ENCODE measurements around the gene UTS2R. TPM values are rescaled to one million over a fixed set of nuclear protein-coding genes. Genes with fewer than 3 reads are reported as not detected.
"Not testable (repeated sequence)": the region's sequence is repeated elsewhere in the genome, so short reads cannot be mapped to it uniquely, and the experiment has no call there.

The UTS2R gene
- total and polyA plus RNA-seq, 2 of the 4 experiments (the other 2 are of a cell fraction) = not detected

DNA sequence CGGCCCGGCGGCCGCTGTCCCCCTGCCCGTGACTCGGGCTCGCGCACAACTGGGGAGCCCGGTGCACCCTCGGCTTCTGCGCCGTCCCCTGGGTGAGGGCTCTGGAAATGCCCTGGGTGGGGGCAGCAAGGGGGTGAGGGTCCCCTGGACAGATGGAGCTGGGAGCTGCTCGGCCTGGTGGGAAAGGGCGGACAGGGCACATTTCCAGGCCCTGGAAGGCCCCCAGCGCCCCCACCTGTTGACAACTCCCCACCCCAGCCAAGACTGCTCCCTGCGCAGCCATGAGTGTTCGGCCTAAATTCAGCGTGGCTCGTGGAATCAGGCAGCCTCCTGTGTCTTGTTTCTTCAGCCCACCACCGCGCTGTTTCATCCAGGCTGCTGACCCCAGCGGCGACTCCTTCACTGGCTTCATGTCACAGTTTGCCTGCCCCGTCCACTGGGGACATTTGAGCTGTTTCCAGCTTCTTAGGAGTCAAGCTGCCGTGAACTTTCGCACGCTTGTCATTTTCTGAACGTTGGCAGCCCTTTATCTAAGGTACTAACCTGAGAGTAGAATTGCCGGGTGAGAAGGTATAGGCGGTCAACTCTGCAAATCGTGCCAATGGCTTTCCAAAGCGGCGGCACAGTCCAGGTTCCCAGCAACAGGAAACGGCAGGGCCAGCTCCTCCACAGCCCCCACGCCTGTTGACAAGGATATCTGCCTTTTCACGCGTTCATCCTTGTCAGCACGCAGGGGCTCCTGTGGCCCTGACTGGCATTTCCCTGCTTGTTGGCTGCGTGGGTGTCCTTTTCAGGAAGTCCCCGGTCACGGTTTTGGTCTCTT lies 895 bp downstream of the UTS2R start:
- CTCF ChIA-PET = no interaction called here
- dilution Hi-C loops (cut with HindIII; ENCODE audit: low sequenced_read_pairs, unreplicated experiment) = no loop called here
- Histone ChIP-seq H3K23ac (ENCODE audit: low read depth, low read length) (no peak overlapping the region), H4K91ac (ENCODE audit: insufficient read depth, low read depth, low read length) (no peak overlapping the region), H3K56ac (ENCODE audit: extremely low read depth, insufficient read depth, low read length) (no peak overlapping the region), H3K27me3 (ENCODE audit: control insufficient read depth, insufficient read depth, low read length) (peaks cover 65% of the 10 kb centered on the region), H2BK15ac (ENCODE audit: low read depth, low read length) (no peak overlapping the region), H2AK5ac (ENCODE audit: low read depth, low read length) (no peak overlapping the region), H3K4ac (ENCODE audit: low read depth, low read length) (no peak overlapping the region), H3K4me1 (ENCODE audit: control insufficient read depth, insufficient read depth, low read length) (no peaks in the 10 kb centered on the region), H2BK120ac (ENCODE audit: low read depth, low read length) (no peak overlapping the region), H4K20me1 (ENCODE audit: insufficient read depth, low read length) (no peaks in the 10 kb centered on the region), H3K4me2 (ENCODE audit: low read depth, low read length) (no peak overlapping the region), H2AK9ac (replicated peaks; ENCODE audit: low read depth, low read length, poor library complexity) (no peak overlapping the region), H3K18ac (ENCODE audit: low read depth, low read length) (no peak overlapping the region), H3K9me1 (ENCODE audit: insufficient read depth, low read length) (no peaks in the 10 kb centered on the region), H3K36me3 (ENCODE audit: control insufficient read depth, insufficient read depth, low read length) (no peaks in the 10 kb centered on the region), H3K4me3 (ENCODE audit: insufficient read depth, low read depth, low read length) (no peak overlapping the region), H2BK5ac (ENCODE audit: low read depth, low read length, poor library complexity, severe bottlenecking) (no peak overlapping the region), H3K79me1 (ENCODE audit: low read depth in 1 of 2, low read length in 2 of 2) (no peaks in the 10 kb centered on the region), H2AFZ (replicated peaks; ENCODE audit: low read length, poor library complexity) (peak overlapping the region; percentile 69), H3K9me3 (ENCODE audit: control insufficient read depth, insufficient read depth, low read length) (no peaks in the 10 kb centered on the region), H2BK20ac (ENCODE audit: low read depth, low read length) (no peak overlapping the region), H4K5ac (ENCODE audit: low read depth, low read length) (no peak overlapping the region), H3K14ac (replicated peaks; ENCODE audit: low read depth, low read length) (no peak overlapping the region), H3K9ac (ENCODE audit: low read depth, low read length) (no peak overlapping the region), H3K27ac (ENCODE audit: insufficient read depth, low read length) (no peak overlapping the region), H4K8ac (ENCODE audit: low read depth in 2 of 2, low read length in 2 of 2) (no peak overlapping the region)
- ATAC-seq (ENCODE audit: low read depth) (no peak), DNase-seq (no peak)
- POLR2A ChIA-PET (ENCODE audit: unreplicated experiment) = no interaction called here
- TF ChIP-seq MXI1 (IDR thresholded peaks at IDR 0.05; ENCODE audit: borderline replicate concordance, low read depth, low read length) = no peak
- TF ChIP-seq RFX5 (IDR thresholded peaks at IDR 0.05; ENCODE audit: low read depth, low read length) = no peak
- no peak for TF ChIP-seq MAFK (IDR thresholded peaks at IDR 0.05; ENCODE audit: low read depth, low read length)
- TF ChIP-seq CEBPB (IDR thresholded peaks at IDR 0.05; ENCODE audit: low read depth, low read length) = no peak
- no peak for TF ChIP-seq NFE2L2 (IDR thresholded peaks at IDR 0.05; ENCODE audit: low read depth, low read length)
- TF ChIP-seq SMC3 (IDR thresholded peaks at IDR 0.05; ENCODE audit: low read depth, low read length) = no peak
- no peak for TF ChIP-seq MAZ (IDR thresholded peaks at IDR 0.05; ENCODE audit: borderline replicate concordance, low read depth, low read length)
- no peak for TF ChIP-seq POLR2A (IDR thresholded peaks at IDR 0.05; ENCODE audit: low read depth, low read length)
- BruUV-seq (replicated peaks) = no TSS peak
- WGBS, 2 experiments (ENCODE audit: extremely low coverage in 2 of 2, insufficient read length in 1 of 2) = 32% methylated on average over 15 of the region's 41 CpGs; no CpG with 5 or more reads in 1 of the 2 experiments
- in situ Hi-C loops (cut with MboI; ENCODE audit: low sequenced_read_pairs) = no loop called here
- intact Hi-C loops (cut with micrococcal nuclease) = no loop called here

- dilution Hi-C loops (cut with HindIII; ENCODE audit: low sequenced_read_pairs, unreplicated experiment); H2AK9ac ChIP-seq (replicated peaks; ENCODE audit: low read depth, low read length, poor library complexity); H3K9ac ChIP-seq (ENCODE audit: low read depth, low read length); ATAC-seq (ENCODE audit: low read depth); DNase-seq; intact Hi-C loops (cut with micrococcal nuclease); BruUV-seq (replicated peaks); H3K18ac ChIP-seq (ENCODE audit: low read depth, low read length); H3K23ac ChIP-seq (ENCODE audit: low read depth, low read length); H3K4me2 ChIP-seq (ENCODE audit: low read depth, low read length); H3K4ac ChIP-seq (ENCODE audit: low read depth, low read length); H3K79me1 ChIP-seq (ENCODE audit: low read depth in 1 of 2, low read length in 2 of 2); H4K8ac ChIP-seq (ENCODE audit: low read depth in 2 of 2, low read length in 2 of 2); POLR2A ChIA-PET (ENCODE audit: unreplicated experiment); H2BK120ac ChIP-seq (ENCODE audit: low read depth, low read length); H4K91ac ChIP-seq (ENCODE audit: insufficient read depth, low read depth, low read length); H3K4me1 ChIP-seq (ENCODE audit: control insufficient read depth, insufficient read depth, low read length); H4K20me1 ChIP-seq (ENCODE audit: insufficient read depth, low read length); H3K4me3 ChIP-seq (ENCODE audit: insufficient read depth, low read depth, low read length); H3K56ac ChIP-seq (ENCODE audit: extremely low read depth, insufficient read depth, low read length); H3K36me3 ChIP-seq (ENCODE audit: control insufficient read depth, insufficient read depth, low read length); H2AK5ac ChIP-seq (ENCODE audit: low read depth, low read length); H2BK15ac ChIP-seq (ENCODE audit: low read depth, low read length); H3K9me1 ChIP-seq (ENCODE audit: insufficient read depth, low read length); H4K5ac ChIP-seq (ENCODE audit: low read depth, low read length); CTCF ChIA-PET; H3K14ac ChIP-seq (replicated peaks; ENCODE audit: low read depth, low read length); H2BK5ac ChIP-seq (ENCODE audit: low read depth, low read length, poor library complexity, severe bottlenecking); H3K27ac ChIP-seq (ENCODE audit: insufficient read depth, low read length); H2BK20ac ChIP-seq (ENCODE audit: low read depth, low read length); H3K9me3 ChIP-seq (ENCODE audit: control insufficient read depth, insufficient read depth, low read length); H2AFZ ChIP-seq (replicated peaks; ENCODE audit: low read length, poor library complexity); in situ Hi-C loops (cut with MboI; ENCODE audit: low sequenced_read_pairs): not testable (repeated sequence)
- peaks cover 64% of the 10 kb centered on the region for H3K27me3 ChIP-seq (ENCODE audit: control insufficient read depth, insufficient read depth, low read length)
- WGBS, 2 experiments (ENCODE audit: extremely low coverage in 2 of 2, insufficient read length in 1 of 2) = 71% methylated on average over 1 of the region's 10 CpGs; no CpG with 5 or more reads in 1 of the 2 experiments
Measured at GRCh38 chr17:82373072-82373452, 1.5 kb downstream of the UTS2R start.

Data from IMR-90 (cell line).